ENCODE measurements around the gene CCDC81. TPM values are rescaled to one million over a fixed set of nuclear protein-coding genes. Genes with fewer than 3 reads are reported as not detected.
"Not testable (repeated sequence)": the region's sequence is repeated elsewhere in the genome, so short reads cannot be mapped to it uniquely, and the experiment has no call there.

The CCDC81 gene
- total RNA-seq: under 1 TPM; 0.37 to 0.49 (median 0.38) TPM

DNA sequence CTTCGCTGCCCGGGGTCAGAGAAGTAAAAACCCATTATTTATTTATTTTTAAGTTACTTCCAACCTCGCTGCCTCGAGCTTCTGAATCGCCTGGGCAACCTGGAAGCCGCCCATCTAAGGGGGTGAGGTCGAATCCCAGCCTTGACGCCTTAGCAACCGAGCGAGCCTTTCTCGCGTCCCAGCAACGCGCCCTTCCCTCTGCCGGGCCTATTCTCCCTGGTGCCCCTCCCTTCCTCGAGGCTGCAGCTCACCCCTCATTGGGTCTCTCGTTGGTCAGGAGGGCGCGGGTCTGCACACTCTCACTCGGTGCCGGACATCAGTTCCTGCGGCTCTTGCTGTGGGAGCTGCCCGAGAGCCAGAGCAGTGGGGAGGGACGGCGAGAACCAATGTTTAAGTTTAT is at the start of gene CCDC81:
TSS of gene CCDC81 (plus strand) at position 302 of the 400 bp plus-strand sequence. CDS start 277 bp downstream, outside the sequence.
- H3K9me3 Mint-ChIP-seq: peaks cover 5% of the 10 kb centered on the region
- H3K4me3 Mint-ChIP-seq: no peak within 1 kb of the TSS
- no peaks in the 10 kb centered on the region for H3K36me3 Mint-ChIP-seq (ENCODE audit: insufficient read depth)
- DNase-seq (no peak), ATAC-seq (no peak)
- no peaks in the 10 kb centered on the region for H3K4me1 Mint-ChIP-seq (ENCODE audit: low read depth)
- peaks cover 11% of the 10 kb centered on the region for H3K27me3 Mint-ChIP-seq (ENCODE audit: low read depth)

DNA sequence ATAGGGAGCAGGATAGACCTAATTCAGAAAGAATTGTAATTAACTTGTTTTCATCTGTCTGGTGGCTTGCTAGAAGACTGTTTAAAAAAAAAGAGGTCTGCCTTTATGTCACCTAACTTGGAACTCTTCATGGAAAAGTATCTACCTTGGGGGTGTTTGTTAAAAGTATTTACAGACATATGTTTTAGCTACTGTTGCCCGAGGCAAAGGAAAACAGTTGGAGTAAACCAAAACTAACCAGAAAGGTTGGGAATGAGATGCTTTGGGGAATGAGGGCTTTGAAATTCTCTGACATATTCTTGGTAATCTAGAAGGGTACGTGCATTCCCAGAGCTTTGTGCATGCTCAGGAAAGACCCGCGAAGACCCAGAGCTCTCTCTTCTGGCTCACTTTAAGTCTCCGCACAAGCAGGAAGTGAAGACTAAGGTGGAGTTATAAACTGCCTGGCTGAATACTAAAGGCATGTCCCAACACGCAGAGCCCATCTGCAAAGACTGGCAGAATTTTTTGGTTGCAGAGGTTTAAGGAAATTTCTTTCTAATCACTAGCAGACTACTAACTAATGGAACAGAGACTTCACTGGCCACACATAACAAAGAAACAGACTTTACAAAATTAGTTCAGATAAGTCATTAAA is 39.4 kb upstream of the CCDC81 start:
- Mint-ChIP-seq H3K27me3 (ENCODE audit: low read depth) (no peaks in the 10 kb centered on the region), H3K36me3 (ENCODE audit: insufficient read depth) (peaks cover 56% of the 10 kb centered on the region), H3K9me3 (peaks cover 6% of the 10 kb centered on the region), H3K4me1 (ENCODE audit: low read depth) (no peaks in the 10 kb centered on the region), H3K4me3 (no peak overlapping the region)
- no peak for DNase-seq
- ATAC-seq: no peak

DNA sequence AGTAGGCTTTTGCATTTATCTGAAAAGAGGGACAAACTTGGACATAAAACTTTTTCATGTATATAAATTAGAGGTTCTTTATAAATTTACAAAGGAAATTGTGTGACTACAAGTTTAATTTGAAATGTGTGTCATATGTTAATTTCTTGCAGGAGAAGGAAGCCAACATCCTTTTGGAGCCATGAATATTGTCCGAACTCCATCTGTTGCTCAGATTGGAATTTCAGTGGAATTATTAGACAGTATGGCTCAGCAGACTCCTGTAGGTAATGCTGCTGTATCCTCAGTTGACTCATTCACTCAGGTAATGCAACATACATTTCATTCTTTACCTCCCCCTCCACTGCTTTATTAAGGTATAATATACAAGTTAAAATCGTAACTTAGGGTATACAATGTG is 37.5 kb upstream of the CCDC81 start:
- no peaks in the 10 kb centered on the region for H3K27me3 Mint-ChIP-seq (ENCODE audit: low read depth)
- H3K4me1 Mint-ChIP-seq (ENCODE audit: low read depth): peaks cover 8% of the 10 kb centered on the region
- DNase-seq (no peak), ATAC-seq (no peak)
- H3K9me3 Mint-ChIP-seq: peaks cover 6% of the 10 kb centered on the region
- peaks cover 58% of the 10 kb centered on the region for H3K36me3 Mint-ChIP-seq (ENCODE audit: insufficient read depth)
- no peak overlapping the region for H3K4me3 Mint-ChIP-seq

DNA sequence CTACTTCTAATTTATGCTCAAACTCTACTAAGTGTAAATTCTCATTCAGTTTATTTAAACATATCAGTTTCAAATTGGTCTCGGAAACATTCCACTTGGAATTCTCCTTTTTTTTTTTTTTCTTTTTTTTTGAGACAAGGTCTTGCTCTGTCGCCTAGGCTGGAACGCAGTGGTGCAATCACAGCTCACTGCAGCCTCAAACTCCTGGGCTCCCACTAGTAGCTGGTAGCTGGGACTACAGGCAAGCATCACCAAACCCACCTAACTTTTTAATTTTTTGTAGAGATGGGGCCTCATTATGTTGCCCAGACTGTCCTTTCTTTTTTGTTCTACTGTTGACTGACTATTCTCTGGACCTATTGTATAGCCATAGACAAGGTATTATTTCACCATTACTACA is 33.3 kb upstream of the CCDC81 start:
- Mint-ChIP-seq H3K9me3 (no peaks in the 10 kb centered on the region), H3K4me3 (no peak overlapping the region), H3K27me3 (ENCODE audit: low read depth) (no peaks in the 10 kb centered on the region), H3K36me3 (ENCODE audit: insufficient read depth) (peaks cover 41% of the 10 kb centered on the region), H3K4me1 (ENCODE audit: low read depth) (peaks cover 16% of the 10 kb centered on the region)
- DNase-seq (no peak), ATAC-seq (no peak)

DNA sequence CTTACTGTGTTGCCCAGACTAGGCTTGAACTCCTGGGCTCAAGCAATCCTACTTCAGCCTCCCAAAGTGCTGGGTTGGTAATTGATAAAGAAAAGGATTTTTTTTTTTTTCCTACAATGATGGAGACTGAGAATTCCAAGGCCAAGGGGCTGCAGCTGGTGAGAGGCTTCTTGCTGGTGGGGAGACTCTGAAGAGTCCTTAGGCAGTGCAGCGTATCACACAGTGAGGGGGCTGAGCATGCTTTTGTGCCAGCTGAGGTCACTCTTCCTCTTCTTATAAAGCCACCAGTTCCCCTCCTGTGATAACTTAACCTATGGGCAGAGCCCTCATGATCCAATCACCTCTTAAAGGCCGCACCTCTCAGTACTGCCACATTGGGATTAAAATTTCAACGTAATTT is 28.2 kb upstream of the CCDC81 start:
- H3K27me3 Mint-ChIP-seq (ENCODE audit: low read depth): no peaks in the 10 kb centered on the region
- H3K9me3 Mint-ChIP-seq: no peaks in the 10 kb centered on the region
- DNase-seq (no peak), ATAC-seq (no peak)
- H3K4me1 Mint-ChIP-seq (ENCODE audit: low read depth): peaks cover 13% of the 10 kb centered on the region
- peaks cover 13% of the 10 kb centered on the region for H3K36me3 Mint-ChIP-seq (ENCODE audit: insufficient read depth)
- H3K4me3 Mint-ChIP-seq: no peak overlapping the region

DNA sequence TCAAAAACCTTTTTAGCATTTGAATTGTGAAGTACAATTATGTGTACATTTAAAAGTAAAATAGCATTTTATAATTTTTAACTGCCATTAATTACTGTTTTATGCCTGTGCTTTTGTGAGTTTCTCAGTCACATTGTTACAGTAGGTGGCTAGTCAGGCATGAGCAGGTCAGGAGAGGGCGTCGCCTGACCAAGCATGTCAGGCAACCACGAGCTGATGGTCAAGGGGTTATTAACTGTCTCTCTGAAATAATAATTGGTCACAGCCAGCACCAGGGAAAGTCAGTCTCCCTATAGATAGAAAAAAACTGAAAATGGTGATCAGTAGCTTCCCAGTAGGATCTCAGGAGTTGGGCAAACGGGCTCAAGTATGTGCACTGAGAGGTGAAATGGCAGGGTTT is 19.4 kb upstream of the CCDC81 start:
- Mint-ChIP-seq H3K36me3 (ENCODE audit: insufficient read depth) (no peaks in the 10 kb centered on the region), H3K27me3 (ENCODE audit: low read depth) (no peaks in the 10 kb centered on the region), H3K4me1 (ENCODE audit: low read depth) (no peaks in the 10 kb centered on the region), H3K4me3 (no peak overlapping the region), H3K9me3 (no peaks in the 10 kb centered on the region)
- ATAC-seq: no peak
- DNase-seq: no peak

DNA sequence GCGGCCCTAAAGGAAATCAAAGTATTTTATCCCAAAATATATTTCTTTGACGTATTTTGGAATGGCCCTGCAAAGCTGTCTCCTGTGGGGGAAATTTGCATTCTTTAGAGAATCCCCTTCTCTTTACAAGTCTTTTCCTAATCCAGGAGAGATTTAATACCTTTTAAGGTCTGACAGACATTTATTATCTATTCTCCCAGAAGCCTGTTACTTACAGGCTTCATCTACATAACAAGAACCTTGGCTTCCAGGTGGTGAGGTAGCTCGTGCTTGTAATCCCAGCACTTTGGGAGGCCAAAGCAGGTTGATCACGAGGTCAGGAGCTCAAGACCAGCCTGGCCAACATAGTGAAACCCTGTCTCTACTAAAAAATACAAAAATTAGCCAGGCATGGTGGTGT is 17.3 kb upstream of the CCDC81 start:
- not testable (repeated sequence) for H3K27me3 Mint-ChIP-seq (ENCODE audit: low read depth); H3K9me3 Mint-ChIP-seq; H3K36me3 Mint-ChIP-seq (ENCODE audit: insufficient read depth); H3K4me1 Mint-ChIP-seq (ENCODE audit: low read depth); DNase-seq; H3K4me3 Mint-ChIP-seq; ATAC-seq

DNA sequence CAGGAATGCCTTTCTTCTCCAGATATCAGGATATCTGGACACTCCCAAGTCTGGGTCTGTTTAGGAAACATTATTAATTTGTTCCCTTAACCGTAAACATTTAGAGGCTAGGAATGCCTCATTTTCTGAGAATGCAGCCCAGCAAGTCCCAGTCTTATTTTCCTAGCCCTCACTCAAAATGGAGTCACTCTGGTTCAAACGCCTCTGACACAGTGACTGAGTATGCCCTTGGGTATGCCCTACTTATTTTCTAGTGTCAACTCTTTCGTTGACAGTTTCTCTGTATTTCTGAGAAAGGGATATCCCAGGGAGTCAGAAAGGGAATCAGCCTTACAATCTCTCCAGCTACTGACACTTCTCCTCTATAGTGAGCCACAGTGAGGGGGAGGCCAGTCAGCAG is 16.0 kb upstream of the CCDC81 start:
- H3K4me1 Mint-ChIP-seq (ENCODE audit: low read depth): no peaks in the 10 kb centered on the region
- DNase-seq: no peak
- no peaks in the 10 kb centered on the region for H3K27me3 Mint-ChIP-seq (ENCODE audit: low read depth)
- no peak for ATAC-seq
- H3K36me3 Mint-ChIP-seq (ENCODE audit: insufficient read depth): no peaks in the 10 kb centered on the region
- no peak overlapping the region for H3K4me3 Mint-ChIP-seq
- peaks cover 6% of the 10 kb centered on the region for H3K9me3 Mint-ChIP-seq

DNA sequence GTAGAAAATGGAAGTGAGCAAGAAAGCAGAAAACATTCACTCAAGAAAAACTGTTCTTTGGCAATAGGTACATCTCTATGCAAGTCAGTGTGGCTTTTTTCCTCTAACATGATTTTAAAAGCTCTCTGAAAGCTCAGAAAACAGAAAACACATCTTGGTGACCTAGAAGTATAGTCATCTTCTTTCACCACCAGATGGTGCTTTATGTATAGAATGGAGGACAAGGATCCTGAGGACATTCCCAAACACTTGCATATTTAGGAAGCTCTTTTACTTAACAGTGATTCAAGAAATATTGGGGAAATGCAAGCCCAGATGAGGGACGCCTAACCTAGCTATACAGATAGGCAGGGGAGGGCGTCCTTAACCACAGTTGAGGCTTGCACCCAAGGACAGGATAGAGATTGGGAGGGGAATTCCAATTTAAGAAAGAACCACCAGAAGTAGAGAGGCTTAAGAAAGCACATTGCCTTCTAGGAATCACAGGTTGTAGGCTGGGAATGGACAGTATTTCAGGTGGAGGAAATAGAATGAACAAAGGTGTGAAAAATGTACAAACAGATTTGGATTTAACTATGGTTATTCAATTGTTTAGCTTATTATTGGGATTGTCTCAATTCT is 13.8 kb upstream of the CCDC81 start:
- no peak for ATAC-seq
- Mint-ChIP-seq H3K36me3 (ENCODE audit: insufficient read depth) (no peaks in the 10 kb centered on the region), H3K4me3 (no peak overlapping the region), H3K9me3 (peaks cover 11% of the 10 kb centered on the region), H3K27me3 (ENCODE audit: low read depth) (no peaks in the 10 kb centered on the region), H3K4me1 (ENCODE audit: low read depth) (no peaks in the 10 kb centered on the region)
- DNase-seq: no peak

DNA sequence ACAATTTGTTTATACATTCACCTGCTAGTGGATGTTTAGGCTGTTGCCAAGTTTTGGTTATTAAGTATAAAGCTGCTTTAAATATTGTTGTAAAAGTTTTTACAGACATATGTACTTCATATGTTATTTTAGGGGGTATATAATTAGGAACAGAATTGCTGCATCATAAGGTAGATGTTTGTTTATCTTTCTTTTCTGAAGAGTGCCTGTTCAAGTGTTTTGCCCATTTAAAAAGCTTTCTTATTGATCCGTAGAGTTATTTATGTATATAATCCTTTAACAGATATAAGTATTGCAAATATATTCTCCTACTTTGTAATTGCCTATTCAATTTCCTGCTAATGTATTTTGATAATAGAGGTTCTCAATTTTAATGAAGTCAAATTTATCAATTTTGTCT is 11.3 kb upstream of the CCDC81 start:
- Mint-ChIP-seq H3K36me3 (ENCODE audit: insufficient read depth) (no peaks in the 10 kb centered on the region), H3K27me3 (ENCODE audit: low read depth) (no peaks in the 10 kb centered on the region), H3K9me3 (peaks cover 11% of the 10 kb centered on the region), H3K4me3 (no peak overlapping the region), H3K4me1 (ENCODE audit: low read depth) (no peaks in the 10 kb centered on the region)
- ATAC-seq: no peak
- no peak for DNase-seq

DNA sequence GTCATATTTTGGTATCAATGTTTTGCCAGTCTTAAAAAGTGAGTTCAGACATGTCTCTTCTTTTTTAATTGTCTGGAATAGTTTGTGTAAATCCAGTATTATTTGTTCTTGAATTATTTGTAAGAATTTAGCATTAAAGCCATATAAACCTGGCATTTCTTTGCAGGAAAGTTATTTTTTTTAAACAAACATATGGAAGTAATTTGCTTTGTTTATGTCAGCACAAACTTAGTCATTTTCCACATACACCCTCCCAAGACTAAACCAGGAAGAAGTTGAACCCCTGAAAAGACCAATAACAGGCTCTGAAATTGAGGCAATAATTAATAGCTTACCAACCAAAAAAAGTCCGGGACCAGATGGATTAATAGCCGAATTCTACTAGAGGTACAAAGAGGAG is 9.1 kb upstream of the CCDC81 start:
- no peak overlapping the region for H3K4me3 Mint-ChIP-seq
- H3K36me3 Mint-ChIP-seq (ENCODE audit: insufficient read depth): no peaks in the 10 kb centered on the region
- peaks cover 11% of the 10 kb centered on the region for H3K9me3 Mint-ChIP-seq
- no peak for ATAC-seq
- no peaks in the 10 kb centered on the region for H3K27me3 Mint-ChIP-seq (ENCODE audit: low read depth)
- H3K4me1 Mint-ChIP-seq (ENCODE audit: low read depth): no peaks in the 10 kb centered on the region
- DNase-seq: no peak

DNA sequence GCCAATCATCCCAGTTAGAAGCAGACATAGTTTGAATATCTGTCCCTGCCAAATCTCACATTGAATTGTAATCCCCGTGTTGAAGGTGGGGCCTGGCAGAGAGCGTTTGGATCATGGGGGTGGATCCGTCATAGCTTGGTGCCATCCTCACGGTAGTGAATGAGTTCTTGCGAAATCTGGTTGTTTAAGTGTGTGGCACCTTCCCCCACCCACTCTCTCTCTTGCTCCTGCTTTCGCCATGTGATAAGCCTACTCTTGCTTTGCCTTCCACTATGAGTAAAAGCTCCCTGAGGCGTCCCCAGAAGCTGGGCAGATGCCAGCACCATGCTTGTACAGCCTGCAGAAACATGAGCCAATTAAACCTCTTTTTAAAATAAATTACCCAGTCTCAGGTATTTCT is 5.0 kb upstream of the CCDC81 start:
- ATAC-seq (no peak), DNase-seq (no peak)
- Mint-ChIP-seq H3K4me1 (ENCODE audit: low read depth) (no peaks in the 10 kb centered on the region), H3K4me3 (no peak overlapping the region), H3K27me3 (ENCODE audit: low read depth) (peaks cover 5% of the 10 kb centered on the region), H3K36me3 (ENCODE audit: insufficient read depth) (no peaks in the 10 kb centered on the region), H3K9me3 (no peaks in the 10 kb centered on the region)

DNA sequence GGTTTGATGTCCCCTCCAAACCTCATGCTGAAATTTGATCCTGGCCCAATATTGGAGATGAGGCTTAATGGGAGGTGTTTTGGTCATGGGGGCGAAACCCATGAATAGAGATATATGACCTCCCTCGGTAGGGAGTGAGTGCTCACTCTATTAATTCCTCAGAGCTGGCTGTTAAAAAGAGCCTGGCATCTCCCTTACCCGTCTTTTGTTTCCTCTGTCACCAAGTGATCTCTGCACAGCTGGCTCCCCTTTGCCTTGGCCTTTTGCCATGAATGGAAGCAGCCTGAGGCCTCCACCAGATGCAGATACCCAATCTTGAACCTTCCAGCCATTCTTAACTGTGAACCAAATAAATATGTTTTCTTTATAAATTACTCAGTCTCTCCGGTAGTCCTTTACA is 4.5 kb upstream of the CCDC81 start:
- ATAC-seq (no peak), DNase-seq (no peak)
- H3K27me3 Mint-ChIP-seq (ENCODE audit: low read depth): peaks cover 8% of the 10 kb centered on the region
- H3K4me3 Mint-ChIP-seq: no peak overlapping the region
- no peaks in the 10 kb centered on the region for H3K4me1 Mint-ChIP-seq (ENCODE audit: low read depth)
- H3K9me3 Mint-ChIP-seq: no peaks in the 10 kb centered on the region
- no peaks in the 10 kb centered on the region for H3K36me3 Mint-ChIP-seq (ENCODE audit: insufficient read depth)

DNA sequence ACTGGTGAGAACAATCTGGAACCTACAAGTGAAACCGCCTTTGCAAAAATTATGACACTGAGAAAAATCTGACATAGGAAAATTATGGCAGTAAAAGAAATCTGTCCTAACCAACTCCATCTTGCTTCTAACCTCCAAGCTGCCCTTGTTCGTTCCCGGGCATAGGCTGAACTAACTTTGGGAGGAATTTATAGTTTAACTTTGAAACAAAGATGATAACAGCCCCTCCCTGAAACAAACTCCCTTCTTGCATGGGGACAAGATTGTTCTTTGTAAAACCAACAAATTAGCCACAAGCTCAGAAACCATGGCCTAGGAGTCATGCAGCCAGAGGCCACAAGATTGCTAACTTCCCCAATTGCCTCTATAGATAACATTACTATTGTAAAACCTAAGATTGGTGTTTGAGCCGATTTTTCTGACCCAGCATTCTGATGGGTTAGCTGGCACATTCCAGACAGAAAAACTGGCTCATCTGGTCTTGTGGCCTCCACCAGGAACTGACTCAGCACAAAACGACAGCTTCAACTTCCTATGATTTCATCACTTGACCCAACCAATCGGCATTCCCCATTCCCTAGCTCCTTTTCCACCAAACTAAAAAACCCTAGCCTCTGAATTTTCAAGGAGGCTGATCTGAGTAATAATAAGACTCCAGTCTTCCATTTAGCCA is 3.6 kb upstream of the CCDC81 start:
- peaks cover 10% of the 10 kb centered on the region for H3K27me3 Mint-ChIP-seq (ENCODE audit: low read depth)
- no peak overlapping the region for H3K4me3 Mint-ChIP-seq
- ATAC-seq (no peak), DNase-seq (no peak)
- H3K36me3 Mint-ChIP-seq (ENCODE audit: insufficient read depth): no peaks in the 10 kb centered on the region
- H3K9me3 Mint-ChIP-seq: peaks cover 3% of the 10 kb centered on the region
- H3K4me1 Mint-ChIP-seq (ENCODE audit: low read depth): no peaks in the 10 kb centered on the region

DNA sequence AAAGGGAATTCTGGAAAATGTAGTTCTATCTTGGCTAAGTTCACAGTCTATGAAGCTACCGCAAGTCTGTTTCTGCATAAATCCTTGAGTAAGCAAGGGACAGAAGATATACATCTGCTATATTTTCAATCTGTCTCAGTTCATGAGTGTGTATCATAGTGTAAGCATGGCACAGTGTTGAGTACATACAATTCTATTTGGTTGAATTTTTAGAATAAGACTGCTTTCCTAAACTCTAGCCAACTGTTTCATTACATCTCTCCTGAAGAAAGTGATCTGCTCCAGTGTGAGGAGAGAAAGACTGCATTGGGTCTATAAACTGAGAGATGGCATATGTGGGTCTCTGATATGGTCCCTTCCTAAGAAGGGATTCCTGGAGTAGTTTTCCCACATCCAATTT is 2.6 kb upstream of the CCDC81 start:
- ATAC-seq (no peak), DNase-seq (no peak)
- Mint-ChIP-seq H3K27me3 (ENCODE audit: low read depth) (peaks cover 11% of the 10 kb centered on the region), H3K36me3 (ENCODE audit: insufficient read depth) (no peaks in the 10 kb centered on the region), H3K4me3 (no peak overlapping the region), H3K4me1 (ENCODE audit: low read depth) (no peaks in the 10 kb centered on the region), H3K9me3 (peaks cover 5% of the 10 kb centered on the region)

Data from activated T-cell treated with anti-CD3 and anti-CD28 coated beads, Interleukin-2, amount 50 U/mL, for 4 hours (primary cell).